ENCODE measurements around the gene ANKRD63.

Gene ANKRD63

DNA sequence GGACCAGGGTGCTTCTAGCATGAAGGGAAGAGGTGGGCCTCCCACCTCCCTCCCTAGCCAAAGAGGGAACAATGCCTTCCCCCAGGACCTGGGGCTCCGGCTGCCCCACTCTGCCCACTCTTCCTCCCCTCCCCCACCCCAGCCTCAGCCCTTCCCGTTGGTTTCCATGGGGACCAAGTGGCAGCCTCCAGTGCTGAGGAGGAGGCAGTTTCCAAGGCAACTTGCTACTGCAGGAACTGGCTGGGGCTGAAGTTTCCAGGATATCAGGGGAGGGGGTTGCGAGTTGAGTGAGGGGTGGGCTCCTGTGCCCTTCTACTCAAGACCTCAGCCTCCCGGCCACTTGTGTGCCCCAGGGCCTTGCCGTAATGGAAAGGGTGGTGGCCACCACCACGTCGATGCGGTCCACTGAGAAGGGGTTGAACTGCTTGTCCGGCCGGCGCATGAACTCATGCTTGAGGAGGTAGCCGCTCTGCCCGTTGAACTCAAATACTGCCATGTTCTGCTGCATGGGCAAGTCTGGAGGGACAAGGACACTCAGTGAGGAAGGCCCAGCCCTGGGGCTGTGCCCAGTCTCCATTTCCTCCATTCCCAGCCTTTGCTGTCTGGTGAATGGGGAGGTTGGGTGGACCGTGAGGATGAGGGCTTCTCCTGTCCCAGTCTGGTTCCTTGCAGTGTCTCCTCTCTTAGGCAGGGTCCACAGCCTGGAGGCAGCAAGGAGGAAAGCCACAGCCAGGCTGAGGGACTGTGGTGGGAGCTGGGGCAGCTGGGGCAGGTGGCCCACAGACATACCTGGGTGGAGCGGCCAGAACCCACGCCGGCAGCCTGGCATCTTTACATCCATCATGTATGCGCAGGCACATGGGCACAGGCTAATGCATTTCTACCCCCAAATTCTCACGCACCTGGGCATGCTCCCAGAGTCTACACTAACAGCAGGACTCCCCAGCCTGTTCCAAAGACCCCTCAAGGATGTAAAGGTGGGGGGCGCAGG lies 11.3 kb upstream of the ANKRD63 start:
- no peak for DNase-seq

DNA sequence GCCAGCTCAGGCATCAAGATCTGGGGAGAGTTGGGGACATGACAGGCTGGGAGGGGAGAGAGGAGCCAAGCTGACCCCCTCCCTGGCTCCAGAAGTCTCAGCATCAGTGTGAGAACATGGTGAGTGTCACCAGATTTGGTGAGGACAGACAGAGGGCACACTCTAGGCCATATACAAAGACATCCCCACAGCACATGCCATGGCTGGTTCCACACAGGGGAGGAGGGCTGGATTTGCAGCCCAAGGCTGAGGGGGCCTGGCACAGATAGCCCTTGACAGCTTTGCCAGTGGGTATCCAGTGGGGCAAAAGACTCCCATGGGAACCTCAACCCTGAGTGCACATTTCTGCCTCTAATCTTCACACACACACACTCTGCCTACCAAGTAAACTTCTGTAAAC lies 10.1 kb upstream of the ANKRD63 start:
- DNase-seq = no peak

DNA sequence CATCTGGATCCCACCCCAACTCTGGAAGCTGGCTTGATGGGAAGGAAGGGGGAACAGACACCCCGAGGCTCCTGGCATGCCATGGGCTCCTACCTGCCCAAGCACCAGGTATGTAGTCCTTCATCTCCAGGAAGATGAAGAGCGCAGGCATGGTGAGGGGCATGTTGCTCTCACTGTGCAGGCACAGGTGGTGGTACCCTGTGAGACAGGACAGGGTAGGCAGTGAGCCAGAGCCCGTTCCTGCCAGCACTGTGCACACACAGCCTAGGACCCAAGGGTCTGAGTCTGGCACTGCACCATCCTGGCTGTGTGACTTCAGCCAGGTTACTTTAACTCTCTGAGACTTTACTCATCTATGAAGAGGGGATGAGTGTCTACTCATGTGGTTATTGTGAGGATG lies 9.4 kb upstream of the ANKRD63 start:
- no peak for DNase-seq

DNA sequence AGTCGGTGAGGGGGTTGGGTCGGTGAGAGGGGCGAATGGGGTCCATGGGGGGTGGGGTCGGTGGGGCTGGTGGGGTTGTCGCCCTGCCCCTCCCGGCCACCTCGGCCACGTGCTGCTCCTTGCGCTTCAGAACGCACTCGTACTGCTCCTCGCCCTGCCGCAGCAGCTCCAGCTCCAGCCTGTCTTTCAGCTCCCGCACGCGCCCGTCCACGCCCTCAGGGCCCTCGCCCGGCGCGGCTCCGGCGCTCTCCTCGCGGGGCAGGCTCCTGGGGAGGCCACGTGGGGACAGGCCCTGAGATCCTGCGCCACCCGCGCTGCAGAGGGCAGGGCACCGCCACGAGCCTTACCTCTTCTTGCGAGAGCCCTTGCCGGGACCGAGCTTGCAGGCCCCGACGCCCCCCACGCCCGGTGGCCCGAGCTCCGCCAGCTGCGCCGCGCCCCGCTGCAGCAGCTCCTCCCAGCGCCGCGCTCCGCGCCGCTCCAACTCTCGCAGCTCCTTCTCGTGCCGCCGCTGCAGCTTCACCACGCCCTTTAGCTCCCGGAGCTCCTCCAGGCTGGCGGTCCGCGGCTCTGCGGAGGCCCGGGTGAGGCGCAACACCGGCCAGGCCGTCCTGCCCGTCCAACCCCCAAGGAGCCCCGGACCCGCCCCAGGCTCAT lies 8.2 kb upstream of the ANKRD63 start:
- DNase-seq = peak; percentile 63

DNA sequence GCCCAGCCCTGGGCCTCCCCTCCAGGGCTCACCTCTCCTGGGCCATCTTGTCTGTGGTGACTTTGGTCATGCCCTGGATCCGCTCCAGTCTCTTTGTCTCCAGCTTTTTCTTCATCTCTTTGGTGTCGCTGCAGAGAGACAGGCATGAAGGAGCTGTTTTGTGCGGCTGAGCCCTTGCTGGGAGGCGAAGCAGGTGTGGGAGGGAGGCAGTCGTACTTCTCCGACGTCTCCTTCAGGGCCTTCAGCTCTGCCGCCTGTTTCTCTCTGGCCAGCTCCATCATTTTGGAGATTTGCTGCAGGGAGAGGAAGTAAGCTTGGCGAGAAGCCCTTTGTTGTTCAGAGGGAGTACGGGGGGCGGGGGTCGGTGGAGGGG lies 7.7 kb upstream of the ANKRD63 start:
- no peak for DNase-seq

DNA sequence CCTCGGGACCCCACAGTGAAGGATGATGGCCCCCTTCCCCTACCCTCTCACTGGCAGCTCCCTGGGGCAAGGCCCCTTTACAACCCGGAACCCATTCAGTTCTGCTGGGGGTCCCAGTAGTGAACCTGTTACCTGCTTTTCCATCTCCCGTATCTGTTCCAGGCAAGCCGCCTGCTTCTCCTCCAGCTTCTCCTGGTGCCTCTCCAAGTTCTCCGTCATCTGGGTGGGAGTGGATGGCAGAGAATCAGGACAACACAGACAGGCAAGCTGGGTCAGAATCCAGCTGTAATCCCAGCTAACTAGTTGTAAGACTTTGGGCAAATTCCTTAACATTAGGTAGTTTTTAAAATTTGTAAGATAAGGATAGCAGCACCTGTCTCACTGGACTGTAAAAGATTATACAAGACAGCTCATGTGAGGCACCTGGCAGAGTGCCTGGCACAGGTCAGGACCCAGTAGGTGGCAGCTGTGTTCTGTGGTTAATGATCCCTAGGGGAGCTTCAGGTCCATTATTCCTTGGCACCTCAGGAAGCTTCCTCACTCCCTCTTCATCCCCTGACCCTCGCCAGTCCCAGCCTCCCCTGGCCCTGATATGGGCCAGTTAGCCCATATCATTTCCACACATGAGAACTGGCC lies 6.4 kb upstream of the ANKRD63 start:
- peak; percentile 62 for DNase-seq

DNA sequence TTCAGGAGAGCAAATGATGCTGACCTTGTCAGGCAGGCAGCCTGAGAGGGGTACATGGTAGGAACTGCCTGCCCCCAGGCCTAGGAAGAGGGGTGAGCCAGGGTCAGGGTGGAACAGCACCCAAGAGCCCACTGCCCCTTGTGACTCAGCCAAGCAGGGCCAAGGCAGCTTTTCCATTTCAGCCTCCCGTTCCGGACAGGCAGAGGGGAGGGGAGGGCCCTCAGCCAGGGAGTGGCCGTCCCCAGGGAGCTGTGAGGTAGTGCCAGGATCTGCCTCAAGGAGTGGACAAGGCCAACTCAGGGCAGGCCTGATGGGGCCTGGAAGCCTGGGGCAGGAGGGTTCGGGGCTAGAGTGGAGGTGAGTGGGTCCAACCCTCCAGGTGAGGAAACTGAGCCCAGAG lies 5.1 kb upstream of the ANKRD63 start:
- DNase-seq = no peak

DNA sequence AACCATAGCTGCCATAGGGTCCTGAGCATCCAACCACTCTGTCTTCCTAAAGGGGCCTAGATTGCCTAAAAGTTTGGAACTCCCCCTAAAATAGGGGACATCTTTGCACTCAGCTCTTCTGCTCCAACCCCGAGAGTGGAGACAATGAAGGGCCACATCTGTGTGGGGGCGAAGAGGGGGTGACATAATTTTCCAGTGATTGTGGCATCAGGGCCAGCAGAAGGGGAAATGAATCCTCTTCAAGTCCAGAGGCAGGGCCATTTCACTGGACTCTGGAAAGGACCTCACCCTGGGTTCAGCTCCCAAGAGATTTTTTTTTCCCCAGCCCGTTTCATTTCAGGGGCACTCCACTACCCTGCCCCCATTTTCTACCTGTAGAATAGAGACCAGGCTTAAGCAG lies 4.6 kb upstream of the ANKRD63 start:
- DNase-seq = no peak

DNA sequence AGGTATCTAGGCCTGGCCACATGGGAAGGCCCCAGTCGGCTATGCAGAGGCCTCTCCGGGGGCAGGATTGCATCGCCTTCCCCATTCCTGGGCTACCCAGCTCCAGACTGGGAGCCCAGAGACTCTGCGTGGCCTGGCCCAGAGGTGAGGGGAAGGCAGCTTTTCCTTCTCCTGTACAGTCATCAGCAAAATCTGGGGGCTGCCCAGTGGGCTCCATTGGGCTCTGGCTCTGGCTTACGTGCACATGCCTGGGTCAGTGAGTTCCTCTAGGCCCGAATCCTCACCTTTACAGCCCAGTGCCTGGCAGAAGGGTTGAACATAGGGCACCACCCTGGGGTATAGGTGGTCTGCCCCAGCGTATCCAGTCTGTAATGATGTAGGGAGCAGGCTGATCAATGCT lies 3.9 kb upstream of the ANKRD63 start:
- no peak for DNase-seq

DNA sequence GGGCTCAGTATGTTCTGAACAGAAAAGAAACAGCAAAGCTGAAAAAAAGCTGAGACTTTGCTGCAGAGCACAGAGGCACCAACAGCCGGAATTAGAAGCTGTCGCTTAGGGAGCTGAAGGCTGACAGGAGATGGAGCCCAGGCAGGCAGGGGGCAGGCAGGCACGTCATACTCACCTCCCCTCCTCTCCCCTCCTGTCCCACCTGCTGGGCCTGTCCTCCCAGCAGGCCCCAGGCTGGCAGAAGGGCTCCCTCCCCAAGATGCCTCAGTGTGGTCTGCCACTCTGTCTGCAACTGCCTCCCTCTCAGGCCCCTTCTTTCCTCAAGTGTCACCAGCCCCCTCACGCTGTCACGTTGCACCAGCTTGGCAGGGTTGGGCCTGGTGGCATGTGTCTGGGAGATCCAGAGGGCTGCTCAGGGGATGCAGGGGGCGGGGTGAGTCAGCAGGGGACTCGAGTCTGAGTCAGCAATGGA lies 3.2 kb upstream of the ANKRD63 start:
- DNase-seq = peak; percentile 78

DNA sequence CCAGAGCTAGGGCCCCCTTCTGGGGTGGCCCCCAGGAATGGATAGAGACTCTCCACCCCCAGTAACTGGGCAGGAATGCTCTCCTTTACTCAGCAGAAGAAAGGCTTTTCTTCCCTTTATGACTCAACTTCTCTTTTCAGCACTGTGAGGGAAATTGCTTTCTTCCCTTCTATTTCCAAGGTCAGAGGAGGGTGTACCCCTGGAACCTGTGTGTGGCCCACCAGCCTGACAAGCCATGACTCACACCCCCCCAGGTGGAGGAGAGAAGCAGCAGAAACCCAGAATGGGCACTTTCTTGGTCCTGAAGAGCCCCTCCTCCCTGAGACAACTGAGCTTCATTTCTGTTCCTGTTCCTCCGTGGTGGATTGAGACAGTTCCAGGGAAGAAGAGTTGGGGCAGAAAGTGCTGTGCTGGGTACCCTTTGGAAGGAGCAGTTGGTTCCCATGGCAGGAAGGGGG lies 2.7 kb upstream of the ANKRD63 start:
- no peak for DNase-seq

DNA sequence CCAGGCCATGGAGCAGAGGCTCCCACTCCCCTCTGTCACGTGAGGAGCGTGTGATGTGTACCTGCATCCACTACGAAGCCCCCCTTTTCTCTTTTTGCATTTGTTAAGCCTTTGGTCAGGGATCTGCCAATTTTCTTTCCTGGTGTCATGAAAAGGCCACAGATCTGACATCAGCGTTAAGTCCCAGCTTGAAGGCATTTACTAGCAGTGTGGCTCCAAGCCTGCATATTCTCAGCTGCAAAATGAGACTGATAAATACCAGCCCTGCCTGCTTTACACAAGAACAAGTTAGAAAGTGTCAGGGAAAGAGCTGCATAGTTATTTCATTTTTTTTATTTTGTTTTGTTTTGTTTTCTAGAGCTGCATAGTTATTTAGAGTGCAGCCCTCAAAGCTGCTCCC lies 2.3 kb upstream of the ANKRD63 start:
- DNase-seq = no peak

DNA sequence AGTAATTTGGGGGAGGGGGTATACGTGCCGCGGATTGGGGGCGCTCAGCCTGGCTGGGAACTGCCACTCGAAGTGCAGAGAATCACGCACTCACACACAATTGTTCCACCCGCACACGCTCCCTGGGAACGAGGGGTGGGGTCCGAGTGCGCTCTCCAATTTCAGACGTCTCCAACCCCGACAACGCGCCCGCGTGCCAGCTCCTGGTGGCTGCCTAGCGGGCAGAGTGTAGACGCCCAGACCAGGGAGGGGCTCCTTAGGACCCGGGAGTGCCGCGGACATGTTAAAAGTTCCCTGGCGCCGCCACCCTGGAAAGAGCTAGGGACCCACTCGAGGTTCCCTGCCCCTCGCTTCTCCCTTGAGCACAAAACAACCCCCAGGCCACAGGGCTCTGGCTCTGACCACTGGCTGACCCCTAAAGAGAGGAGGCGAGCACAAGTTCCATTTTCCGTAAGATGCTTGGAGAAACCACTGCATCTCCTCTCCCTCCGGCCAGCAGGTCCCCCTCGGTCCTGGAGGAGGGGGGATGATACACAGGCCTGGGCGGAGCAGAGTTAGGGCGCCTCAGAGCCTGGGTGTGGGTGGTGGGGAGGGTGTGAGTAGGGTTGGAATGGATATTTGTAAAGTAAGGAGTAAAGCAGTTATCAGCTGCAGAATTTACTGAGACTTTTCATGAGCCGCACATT lies 894 bp upstream of the ANKRD63 start:
- no peak for DNase-seq

DNA sequence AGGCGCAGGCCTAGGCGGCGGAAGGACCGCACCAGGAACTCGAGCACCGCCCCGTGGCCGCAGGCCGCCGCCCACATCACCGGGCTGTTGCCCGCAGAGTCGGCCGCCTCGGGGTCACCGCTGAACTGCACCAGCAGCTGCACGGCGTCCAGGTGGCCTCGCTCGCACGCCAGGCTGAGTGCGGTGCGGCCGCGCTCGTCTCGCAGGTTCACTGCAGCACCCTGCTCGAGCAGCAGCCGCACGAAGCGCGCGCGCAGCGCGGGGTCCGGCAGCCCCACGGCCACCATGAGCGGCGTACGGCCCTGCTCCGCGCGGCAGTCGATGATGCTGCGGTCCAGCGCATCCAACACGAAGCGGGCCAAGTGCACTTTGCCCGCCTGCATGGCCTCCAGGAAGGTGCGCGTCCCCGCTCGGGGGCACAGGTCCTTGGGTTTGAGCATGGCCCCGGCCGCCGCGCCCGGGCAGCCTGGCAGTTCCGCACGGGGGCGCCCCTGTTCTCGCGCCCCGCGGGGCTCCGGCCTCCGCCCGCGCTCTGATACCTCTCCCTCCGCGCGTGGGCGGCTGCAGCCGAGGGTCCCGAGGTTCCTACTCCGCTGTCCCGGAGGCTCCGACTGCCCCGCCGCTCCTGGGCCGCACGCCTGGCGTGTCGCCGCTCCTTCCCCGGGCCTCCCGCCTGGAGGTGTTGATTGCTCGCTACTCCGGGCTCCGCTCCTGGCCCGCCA lies 556 bp downstream of the ANKRD63 start:
- peak; percentile 51 for DNase-seq

DNA sequence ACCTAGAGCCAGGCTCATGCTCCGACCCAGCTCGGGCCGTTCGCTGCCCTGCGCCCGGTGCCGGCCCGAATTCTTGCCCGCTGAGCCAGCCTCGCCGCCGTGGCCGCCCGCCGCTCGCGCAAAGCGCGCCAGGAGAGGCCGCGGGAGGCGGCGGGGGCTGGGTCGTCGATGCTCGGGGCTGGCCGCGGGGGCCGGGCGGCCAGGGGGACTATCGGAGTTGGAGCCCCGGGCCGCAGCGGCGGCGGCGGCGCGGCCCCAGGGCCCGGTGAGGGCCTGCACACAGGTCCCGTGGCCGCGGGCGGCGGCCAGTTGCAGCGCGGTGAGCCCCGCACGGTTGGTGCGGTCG lies 1.1 kb downstream of the ANKRD63 start:
- DNase-seq = no peak

DNA sequence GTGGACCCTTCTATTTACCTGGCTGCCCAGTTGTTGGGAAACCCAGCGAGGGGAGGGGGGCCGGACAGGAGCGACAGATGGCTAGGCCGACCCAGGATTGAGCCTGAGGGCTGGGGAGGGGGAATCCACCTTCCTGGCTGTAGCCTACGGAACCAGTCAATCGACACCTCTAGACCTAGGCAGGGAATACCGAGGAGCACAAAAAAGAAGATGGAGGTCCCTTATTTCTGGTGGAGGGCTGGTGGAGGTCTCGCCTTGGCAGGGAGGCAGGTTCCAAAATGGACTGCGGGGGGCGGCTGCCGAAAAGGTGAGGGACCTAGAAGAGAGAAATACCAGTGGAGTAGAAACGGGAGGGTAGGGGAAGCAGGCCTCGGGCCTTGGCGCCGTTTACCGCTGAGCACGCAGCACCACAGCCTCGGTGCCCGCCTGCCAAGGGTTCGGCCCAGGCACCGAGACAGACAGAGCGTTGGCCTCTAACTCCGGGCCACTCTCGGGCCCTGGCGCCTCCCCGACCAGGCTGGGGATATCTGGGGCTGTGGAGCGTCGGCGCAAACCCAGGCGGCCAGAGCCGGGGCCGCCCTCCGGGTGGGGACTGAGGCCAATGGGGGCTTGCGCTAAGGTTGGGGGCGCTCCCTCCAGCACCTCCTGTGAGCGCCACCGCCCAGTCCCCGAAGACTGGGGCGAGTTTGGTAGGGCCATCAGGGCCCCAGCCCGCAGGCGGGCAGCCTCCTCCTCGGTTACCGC lies 1.6 kb downstream of the ANKRD63 start:
- no peak for DNase-seq

DNA sequence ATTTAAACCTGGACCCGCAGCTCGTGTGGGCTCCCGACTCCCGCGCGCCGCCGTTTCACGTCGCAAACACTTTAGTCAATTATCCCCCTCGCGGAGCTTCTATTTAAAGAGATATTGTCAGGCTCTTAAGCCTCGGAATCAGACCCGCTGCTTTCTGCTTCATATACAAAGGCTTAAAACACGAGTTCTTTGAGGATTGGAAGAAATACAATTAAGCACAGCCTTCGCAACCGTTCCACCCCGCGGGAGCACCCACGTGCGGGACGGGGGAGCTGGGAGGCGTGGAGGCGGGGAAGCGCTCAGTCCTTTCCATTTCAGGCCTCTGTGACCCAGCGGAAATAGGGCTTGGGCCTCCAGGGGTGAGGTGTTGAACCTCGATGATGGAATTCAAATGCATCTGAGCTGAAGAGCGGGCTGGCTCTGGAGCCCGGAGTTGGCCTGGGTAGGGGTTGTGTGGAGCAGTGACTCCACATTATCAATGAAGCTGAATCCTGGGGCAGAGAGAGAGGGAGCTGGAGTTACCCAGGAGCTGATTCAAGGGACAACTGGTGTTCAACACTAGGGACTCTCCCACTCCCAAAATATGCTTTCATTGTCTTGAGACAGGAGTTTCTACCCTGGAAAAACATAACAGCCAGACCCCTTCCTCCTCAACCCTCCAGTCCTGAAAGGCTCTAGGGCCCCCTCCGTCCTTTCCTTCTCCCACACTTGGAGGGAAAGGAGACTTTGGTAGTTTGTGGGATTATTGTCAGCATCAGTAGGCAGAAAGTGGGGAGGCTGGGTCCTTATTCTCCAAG lies 2.4 kb downstream of the ANKRD63 start:
- no peak for DNase-seq

DNA sequence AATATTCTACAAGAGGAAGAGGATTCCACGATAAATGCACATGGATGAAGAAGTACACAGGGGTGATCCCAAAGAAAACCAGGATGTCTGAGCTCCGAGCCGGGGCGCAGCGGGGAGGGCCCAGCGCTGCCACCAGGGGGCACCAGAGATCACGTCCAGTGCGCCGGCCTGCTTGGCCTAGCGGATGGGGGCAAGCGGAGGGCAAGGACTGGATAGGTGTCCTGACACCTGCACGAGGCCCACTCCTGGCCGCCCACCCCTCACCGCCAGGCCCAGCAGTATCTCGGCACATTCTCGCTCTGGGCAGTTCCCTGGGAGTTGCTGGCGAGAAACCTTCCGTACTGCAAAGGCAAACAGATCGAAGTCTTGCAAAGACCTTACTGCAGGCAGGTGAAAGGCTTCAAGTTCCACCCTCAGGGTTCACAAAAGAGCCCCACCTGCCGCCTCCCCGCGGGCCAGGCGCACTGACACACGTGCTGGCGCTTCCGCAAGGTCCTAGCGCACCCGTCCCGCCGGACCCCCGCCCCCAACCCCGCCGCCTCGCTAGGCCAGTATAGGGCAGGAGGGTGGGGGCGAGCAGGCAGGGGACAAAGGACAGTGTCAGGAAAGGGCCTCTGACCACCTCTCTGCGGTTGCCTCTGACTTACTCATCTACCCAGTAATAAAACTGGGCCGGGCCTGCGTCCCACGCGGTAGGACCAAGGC lies 3.3 kb downstream of the ANKRD63 start:
- DNase-seq = peak; percentile 57

DNA sequence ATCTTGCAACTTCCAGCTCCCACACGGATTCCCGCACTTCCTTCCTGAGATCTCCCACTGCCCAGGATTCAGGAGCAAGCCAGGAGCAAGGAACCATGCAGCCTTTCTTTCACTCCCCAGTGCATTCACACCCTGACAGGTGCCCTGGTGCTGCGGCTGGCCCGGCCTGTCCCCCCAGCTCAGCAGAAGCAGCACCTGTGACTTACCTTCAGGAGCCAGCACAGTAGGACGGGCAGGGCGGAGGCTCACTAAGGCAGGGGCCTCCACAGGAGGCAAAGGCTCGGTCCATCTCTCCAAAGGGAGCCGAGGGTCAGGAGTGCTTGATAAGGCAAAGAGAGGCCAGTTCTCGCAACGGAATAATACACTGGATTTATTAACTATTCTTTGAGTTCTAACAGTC lies 4.8 kb downstream of the ANKRD63 start:
- no peak for DNase-seq

DNA sequence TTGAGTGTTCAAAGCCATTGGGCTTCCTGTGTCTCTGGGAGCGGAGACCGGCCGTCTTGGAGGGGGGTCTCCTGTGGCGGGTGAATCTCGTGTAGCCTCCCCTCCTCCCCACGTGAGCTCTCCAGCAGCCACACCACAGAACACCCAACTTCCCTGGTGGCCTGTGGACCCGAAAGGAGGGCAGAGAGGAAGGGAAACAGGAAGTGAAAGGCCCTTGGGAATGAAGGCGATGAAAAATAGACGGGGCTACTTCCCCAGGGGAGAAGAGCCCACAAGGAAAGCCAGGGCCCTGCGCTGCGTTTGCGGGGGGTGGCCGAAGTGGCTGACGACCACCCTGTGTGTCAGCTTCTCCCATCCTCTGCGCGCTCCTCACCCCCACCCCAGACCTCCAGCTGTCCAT lies 5.4 kb downstream of the ANKRD63 start:
- DNase-seq = no peak
